WERI-Rb-1 (cell line): Measurements from ENCODE around the gene DNM3.

Source experiments
- DNase-seq: peaks from one replicate; pipeline ENCODE4 v3.0.0-alpha.2; 2020
- H3K27ac ChIP-seq: fragments of 250-450 bp; sonication (Bioruptor Pico); 2 replicates; pipeline ENCODE4 v1.5.1; 2020; ENCODE audit warnings: mild to moderate bottlenecking, moderate library complexity
- H3K27me3 ChIP-seq: fragments of 250-450 bp; sonication (Bioruptor Pico); 2 replicates; pipeline ENCODE4 v1.5.1; 2021; ENCODE audit warnings: mild to moderate bottlenecking, low read depth, moderate library complexity; ENCODE audit not compliant: insufficient read depth, severe bottlenecking
- H3K36me3 ChIP-seq: fragments of 250-450 bp; sonication (Bioruptor Pico); 2 replicates; pipeline ENCODE4 v1.5.1; 2020; ENCODE audit warnings: mild to moderate bottlenecking, moderate library complexity
- H3K4me3 ChIP-seq: 2 replicates; pipeline ENCODE4 v1.5.1; 2011; ENCODE audit warnings: low read depth, mild to moderate bottlenecking, control low read depth, low read length
- H3K9me3 ChIP-seq: fragments of 250-450 bp; sonication (Bioruptor Pico); 2 replicates; pipeline ENCODE4 v1.5.1; 2021; ENCODE audit warnings: mild to moderate bottlenecking, moderate library complexity; ENCODE audit not compliant: severe bottlenecking
- CTCF ChIP-seq: IDR thresholded peaks from 2 replicates; pipeline ENCODE4 v1.5.1; 2011; ENCODE audit warnings: low read depth, mild to moderate bottlenecking, control low read depth, inconsistent platforms, low read length

The DNM3 gene

GRCh38 chr1:172184506-172185191 is 343.4 kb downstream of the DNM3 start:
- H3K27me3 ChIP-seq: no peaks in the 10 kb centered on the region
- DNase-seq: no peak
- TF ChIP-seq CTCF: no peak
- no peak overlapping the region for H3K27ac ChIP-seq
- no peak overlapping the region for H3K4me3 ChIP-seq
- H3K36me3 ChIP-seq: no peaks in the 10 kb centered on the region
- no peaks in the 10 kb centered on the region for H3K9me3 ChIP-seq

GRCh38 chr1:172185211-172185610 is 343.9 kb downstream of the DNM3 start:
- no peak for DNase-seq
- H3K9me3 ChIP-seq: no peaks in the 10 kb centered on the region
- no peaks in the 10 kb centered on the region for H3K36me3 ChIP-seq

GRCh38 chr1:172185996-172186395 is 344.7 kb downstream of the DNM3 start:
- H3K27ac ChIP-seq: no peak overlapping the region
- TF ChIP-seq CTCF: no peak
- no peak overlapping the region for H3K4me3 ChIP-seq
- DNase-seq: no peak
- H3K9me3 ChIP-seq: no peaks in the 10 kb centered on the region
- H3K36me3 ChIP-seq: no peaks in the 10 kb centered on the region
- no peaks in the 10 kb centered on the region for H3K27me3 ChIP-seq

More at GRCh38 chr1:172185211-172185610, 343.9 kb downstream of the DNM3 start:
- no peak overlapping the region for H3K4me3 ChIP-seq
- no peak for TF ChIP-seq CTCF
- no peak overlapping the region for H3K27ac ChIP-seq
- H3K27me3 ChIP-seq: no peaks in the 10 kb centered on the region

GRCh38 chr1:172201572-172201971 is 360.3 kb downstream of the DNM3 start:
- DNase-seq: no peak

GRCh38 chr1:172203135-172203823 is 362.0 kb downstream of the DNM3 start:
- H3K4me3 ChIP-seq: no peak overlapping the region
- no peak for TF ChIP-seq CTCF
- H3K27me3 ChIP-seq: no peaks in the 10 kb centered on the region
- H3K27ac ChIP-seq: no peak overlapping the region
- no peak for DNase-seq
- H3K36me3 ChIP-seq: no peaks in the 10 kb centered on the region
- peaks cover 2% of the 10 kb centered on the region for H3K9me3 ChIP-seq

More at GRCh38 chr1:172201572-172201971, 360.3 kb downstream of the DNM3 start:
- no peaks in the 10 kb centered on the region for H3K36me3 ChIP-seq
- H3K4me3 ChIP-seq: no peak overlapping the region
- H3K9me3 ChIP-seq: peaks cover 8% of the 10 kb centered on the region
- no peak for TF ChIP-seq CTCF
- H3K27ac ChIP-seq: no peak overlapping the region
- no peaks in the 10 kb centered on the region for H3K27me3 ChIP-seq
